Stimulated activated CD4-positive, alpha-beta T cell treated with anti-CD3 and anti-CD28 coated beads, Interleukin-15, amount 100 ng/mL, for 1 hour (primary cell): ENCODE measurements around the gene MAP4K4.
"Not testable (repeated sequence)": the region's sequence is repeated elsewhere in the genome, so short reads cannot be mapped to it uniquely, and the experiment has no call there.

Experiments
- DNase-seq, 2 donors: peaks; one replicate each; pipeline ENCODE4 v3.0.0-alpha.2; 2020; ENCODE audit warnings: low read depth in 1 of 2, low spot score in 1 of 2

The MAP4K4 gene

GRCh38 chr2:101741775-101742520 is 44.4 kb downstream of the MAP4K4 start:
- DNase-seq, result no peak

GRCh38 chr2:101742547-101742946 is 45.0 kb downstream of the MAP4K4 start:
- DNase-seq, result no peak

DNA sequence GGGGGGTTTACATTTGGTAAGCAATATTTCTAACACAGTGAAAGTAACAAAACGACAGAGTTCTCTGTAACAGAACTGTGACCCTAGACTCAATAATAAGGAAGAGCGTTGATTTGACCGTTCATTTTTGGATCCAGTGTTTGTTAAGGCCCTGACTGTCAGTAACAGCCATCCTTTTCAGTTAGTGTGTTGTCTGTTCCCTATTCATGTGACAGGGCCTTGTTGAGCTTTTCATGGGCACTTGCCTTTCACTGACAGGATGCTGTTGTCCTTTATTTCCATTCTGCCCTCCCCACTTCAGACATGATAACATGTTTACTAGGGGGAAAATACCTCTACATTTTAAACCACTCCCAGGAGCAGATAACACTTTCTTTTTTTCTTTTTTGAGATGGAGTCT is 45.8 kb downstream of the MAP4K4 start:
- DNase-seq, result no peak

DNA sequence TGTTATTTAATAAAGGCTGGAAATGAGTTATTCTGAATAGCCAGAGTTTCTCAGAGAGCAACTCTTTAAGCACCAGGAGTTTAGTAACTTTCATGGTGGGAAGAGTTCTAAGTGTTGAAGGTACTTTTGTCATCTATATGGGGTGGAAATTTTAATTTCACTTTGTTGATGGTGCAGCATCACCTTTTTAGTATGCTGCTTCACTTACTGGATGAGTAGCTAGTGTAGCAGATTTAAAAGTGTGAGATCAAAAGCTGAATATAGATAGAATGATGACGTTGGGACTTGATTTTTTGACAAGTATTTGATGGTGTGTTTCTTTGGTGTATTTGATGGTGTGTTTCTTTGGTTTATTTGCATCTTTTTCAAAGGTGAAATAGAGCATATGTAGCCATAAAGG is 47.3 kb downstream of the MAP4K4 start:
- no peak for DNase-seq

DNA sequence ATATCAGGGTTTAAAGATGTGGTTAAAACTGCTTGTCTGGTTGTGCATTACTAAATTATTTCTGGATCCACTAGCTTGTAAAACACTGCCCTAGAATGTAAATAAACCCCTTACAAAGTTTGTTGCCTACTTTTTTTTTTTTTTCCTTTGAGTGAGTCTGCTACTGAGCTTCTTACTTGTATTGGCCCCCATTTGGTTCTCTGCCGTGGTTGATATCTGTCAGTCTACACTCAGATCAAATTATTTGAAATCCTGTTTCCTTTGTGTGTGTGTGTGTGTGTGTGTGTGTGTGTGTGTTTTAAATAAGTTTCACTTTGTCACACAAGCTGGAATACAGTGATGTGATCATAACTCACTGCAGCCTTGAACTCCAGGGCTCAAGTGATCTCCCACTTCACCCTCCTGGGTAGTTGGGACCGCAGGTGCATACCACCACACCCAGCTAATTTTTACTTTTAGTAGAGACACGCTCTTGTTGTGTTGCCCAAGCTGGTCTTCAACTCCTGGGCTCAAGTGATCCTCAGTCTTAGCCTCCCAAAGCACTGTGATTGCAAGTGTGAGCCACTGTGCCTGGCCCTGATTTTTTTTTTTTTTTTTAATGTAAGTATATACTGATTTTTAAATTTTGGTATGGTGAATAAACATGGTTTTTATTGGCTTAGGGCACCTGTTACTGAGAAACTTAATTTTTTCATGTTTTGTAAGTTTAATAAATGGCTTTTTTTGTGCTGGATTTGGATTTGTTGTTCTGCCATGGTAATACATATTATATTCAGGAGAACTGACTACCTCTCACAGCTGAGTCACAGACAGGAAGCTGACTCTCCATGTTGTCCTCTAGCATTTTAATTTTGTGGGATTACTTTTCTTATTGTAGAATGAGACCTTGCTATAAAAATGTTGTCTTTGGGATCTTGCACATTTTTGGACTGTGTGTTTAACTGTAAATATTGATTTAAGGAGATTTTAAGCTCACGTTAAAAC is 48.5 kb downstream of the MAP4K4 start:
- DNase-seq, result no peak

DNA sequence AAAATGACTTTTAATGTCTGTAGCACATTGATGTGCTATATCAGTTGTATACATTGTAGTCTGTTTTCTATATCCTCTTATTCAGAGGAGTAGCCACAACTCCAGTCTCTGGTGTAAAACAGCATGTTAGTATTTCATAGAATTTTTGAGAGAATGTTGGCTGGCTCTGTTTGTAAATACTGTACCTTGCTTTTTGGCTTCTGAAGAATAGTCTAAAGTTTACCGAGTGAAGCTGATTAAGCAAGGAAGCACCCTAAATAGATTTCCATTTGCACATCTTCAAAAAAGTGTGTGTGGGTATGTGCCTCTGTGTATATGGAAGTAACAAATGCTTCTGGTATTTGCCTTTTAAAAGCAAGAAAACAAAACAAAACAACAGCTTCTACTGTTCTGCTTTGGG is 50.5 kb downstream of the MAP4K4 start:
- no peak for DNase-seq

- DNase-seq, result not testable (repeated sequence)
Measured at GRCh38 chr2:101748462-101748861, 51.0 kb downstream of the MAP4K4 start.

GRCh38 chr2:101750688-101751087 is 53.2 kb downstream of the MAP4K4 start:
- DNase-seq, result no peak

- no peak for DNase-seq
Measured at GRCh38 chr2:101751276-101751815, 53.8 kb downstream of the MAP4K4 start.

- DNase-seq, result no peak
Measured at GRCh38 chr2:101751875-101752619, 54.5 kb downstream of the MAP4K4 start.

DNA sequence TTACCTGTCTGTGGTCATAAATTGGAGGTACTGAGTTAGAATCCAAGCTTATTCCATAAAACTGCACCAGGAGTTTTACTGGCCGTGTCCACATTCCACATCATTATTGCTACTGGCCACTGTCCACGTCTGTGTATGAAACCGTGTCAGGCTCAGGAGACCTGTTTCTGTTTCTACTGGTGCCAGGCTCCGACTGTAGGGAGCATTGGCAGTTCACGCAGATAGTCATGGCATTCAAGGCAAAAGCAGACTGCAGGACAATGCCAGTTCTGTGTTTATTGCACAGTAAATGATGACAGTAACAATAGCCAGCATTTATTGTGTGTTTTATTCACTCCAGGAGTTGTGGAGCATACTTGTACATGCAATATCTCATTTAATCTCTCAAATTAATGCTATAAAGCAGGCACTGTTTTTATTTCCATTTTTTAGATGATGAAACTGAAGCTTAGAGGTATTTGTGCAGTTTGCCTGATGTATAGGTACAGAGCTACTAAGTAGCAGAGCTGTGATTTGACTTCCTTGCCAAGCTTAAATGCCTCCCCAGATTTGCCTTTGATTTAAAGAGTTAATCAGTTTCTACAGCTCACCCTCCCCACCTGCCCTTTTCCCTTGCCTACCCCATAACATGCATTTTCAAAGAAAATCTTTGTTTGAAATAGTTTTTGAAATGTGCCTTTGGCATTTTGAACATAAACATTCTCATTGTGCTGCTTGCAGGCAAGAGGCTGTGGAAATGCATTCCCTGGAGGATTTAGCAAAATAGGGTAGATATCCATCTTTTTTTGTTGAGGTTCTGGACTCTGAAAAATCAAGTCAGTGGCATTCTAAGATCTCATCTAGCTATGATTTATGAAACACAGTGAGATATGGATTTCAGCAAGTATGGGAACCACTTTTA is 55.5 kb downstream of the MAP4K4 start:
- DNase-seq, result no peak

DNA sequence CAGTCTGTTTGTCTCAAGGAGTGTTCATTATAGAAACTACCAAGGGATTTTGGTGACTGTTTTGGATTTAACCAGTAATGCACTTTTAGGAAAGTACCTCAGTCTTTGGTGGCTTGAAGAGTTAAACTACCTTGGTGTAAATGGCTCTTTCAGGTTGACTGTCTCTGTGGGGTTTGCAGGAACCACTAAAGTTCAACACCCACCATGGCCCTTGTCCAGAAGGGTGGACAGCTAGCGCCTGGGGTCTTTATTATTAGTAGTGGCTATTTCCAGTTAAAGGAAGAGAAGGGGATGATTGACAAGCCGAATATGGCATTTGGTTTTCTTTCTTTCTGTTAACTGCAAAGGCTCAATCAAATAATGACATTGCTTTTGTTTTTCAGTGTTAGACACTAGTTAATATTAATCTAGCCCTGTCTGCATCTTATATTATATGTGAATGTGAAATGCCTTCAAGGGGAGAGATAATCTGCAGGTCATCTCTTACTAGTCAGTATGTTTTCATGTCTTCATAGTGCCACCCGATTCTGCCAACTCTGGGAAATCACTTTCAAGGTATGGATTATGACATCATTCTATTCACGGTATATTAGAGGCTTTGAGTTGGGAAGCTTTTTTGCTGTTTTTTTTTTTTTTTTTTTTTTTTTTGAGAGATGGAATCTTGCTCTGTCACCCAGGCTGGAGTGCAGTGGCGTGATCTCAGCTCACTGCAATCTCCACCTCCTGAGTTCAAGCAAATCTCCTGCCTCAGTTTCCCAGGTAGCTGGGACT is 56.4 kb downstream of the MAP4K4 start:
- no peak for DNase-seq

DNA sequence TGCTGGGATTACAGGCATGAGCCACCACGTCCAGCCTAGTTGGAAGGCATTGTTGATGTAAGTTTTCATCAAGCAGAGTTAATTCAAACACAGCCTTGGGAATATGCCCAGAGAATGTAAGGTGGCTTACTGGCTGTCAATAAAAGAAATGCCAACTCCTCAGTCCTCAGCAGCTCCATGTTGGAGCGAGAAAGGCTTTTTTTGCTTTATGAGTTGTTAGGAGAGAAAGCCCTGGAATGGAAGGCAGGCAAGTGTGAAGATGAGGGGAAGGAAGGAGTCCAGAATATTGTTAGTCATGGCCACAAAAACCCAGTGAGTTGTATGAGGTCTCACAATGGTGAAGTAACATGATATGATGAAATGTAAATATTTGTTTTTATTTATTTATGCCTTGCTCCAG is 57.1 kb downstream of the MAP4K4 start:
- no peak for DNase-seq

- no peak for DNase-seq
Measured at GRCh38 chr2:101756266-101756665, 58.8 kb downstream of the MAP4K4 start.

DNA sequence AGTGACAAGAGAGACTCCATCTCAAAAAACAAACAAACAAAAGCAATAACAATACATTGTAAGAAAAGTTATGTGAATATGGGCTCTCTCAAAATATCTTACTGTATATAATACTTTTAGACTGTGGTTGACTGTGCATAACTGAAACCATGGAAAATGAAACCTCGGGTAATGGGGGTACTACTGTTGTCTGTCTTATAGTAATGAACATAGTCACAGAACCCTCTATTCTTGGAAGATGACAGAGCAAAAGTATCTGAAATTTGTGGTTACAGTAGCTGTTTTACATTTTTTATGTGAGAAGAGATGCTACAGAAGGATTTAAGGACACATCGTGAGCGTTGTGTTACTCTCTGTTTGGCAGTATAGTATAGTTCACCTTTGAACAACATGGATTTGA is 60.5 kb downstream of the MAP4K4 start:
- no peak for DNase-seq

- no peak for DNase-seq
Measured at GRCh38 chr2:101759162-101759561, 61.7 kb downstream of the MAP4K4 start.

DNA sequence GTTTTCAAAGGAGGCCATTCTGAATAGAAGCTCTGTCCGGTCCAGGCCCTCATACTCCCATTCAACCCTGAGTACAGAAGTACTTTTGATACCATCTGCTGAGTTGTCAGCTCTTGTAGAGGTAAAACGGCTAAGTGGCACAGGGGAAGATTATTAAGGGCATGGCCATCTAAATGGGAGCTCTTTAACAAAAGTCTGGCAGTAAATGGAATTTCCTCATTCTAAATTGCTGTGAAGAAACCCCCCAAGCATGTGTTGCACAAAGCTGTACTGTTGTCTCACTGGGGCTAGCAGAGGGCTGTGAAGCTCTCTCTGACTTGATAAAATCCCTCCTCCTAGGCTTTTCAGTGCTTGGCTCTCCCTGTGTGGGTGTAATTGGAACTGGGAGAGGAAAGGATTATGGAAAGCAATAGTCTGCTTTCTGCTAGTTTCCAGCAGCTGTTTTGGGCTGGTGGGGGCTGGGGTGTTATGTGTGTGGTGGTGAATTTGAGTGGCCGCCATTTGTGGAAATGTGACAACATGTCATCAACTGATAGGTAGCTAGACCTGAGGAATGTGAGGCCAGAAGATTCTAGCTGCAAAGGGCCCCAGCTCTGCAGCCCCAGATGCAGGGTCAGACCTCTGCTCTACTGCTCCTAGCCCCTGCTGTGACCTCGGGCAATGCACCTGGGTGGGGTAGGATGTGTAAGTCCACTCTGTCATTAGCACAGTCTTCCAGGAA is 65.1 kb downstream of the MAP4K4 start:
- no peak for DNase-seq

- DNase-seq, result no peak
Measured at GRCh38 chr2:101763496-101764333, 66.2 kb downstream of the MAP4K4 start.
